ENCODE results near the gene SLC16A5.

The SLC16A5 gene

DNA sequence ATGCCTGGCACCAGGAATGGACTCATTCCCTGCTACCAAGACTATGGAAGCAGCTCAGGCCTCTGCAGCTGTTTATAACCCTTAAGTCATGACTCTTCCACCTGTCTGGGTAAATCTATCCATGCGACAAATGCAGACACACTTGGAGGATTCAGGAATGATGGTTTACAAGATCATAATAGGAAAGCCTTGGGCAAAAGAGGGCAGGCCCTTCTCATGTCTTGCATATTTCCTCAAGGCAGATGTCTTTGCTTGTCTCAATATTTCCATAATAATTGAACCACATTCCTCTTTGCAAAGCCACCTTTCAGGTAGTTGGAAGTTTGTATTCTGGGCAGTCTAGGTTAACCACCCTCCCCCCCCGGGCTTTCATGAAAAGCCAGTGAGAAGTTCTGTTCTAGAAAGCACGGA, 67.4 kb downstream of the SLC16A5 start:
- DNase-seq: no peak
- TF ChIP-seq POLR2A (IDR thresholded peaks at IDR 0.05; ENCODE audit: low read length) (no peak), GATA1 (IDR thresholded peaks at IDR 0.05; ENCODE audit: low read depth, low read length) (no peak)

Measured in erythroblast (primary cell).